Panc1 (cell line): Measurements from ENCODE around the gene PCDHA12. TPM values are rescaled to one million over a fixed set of nuclear protein-coding genes. Genes with fewer than 3 reads are reported as not detected.
"Not testable (repeated sequence)": the region's sequence is repeated elsewhere in the genome, so short reads cannot be mapped to it uniquely, and the experiment has no call there.

Experiments
- ATAC-seq: fragments of 200-7000 bp; cut with Tn5 transposase; 2 replicates; pipeline ENCODE4 v1.9.1; 2020; ENCODE audit warnings: mild to moderate bottlenecking, moderate library complexity
- BruUV-seq: library from RNA; stranded (reverse); fragments of 400-500 nt; replicated peaks from 2 replicates; lab custom pipeline; 2021; lab: Mats Ljungman, UMichigan
- CTCF ChIA-PET: fragments of 300-600 bp; sonication (Branson Sonifier 250); formaldehyde crosslinking; loops from one replicate; lab custom pipeline; 2022; ENCODE audit warnings: antibody characterized with exemption; lab: Charles Lee
- POLR2A ChIA-PET: fragments of 300-600 bp; sonication (Branson Sonifier 250); formaldehyde crosslinking; loops from one replicate; lab custom pipeline; 2022; ENCODE audit warnings: antibody characterized with exemption; lab: Charles Lee
- DNase-seq: peaks from one replicate; pipeline ENCODE4 v3.0.0-alpha.2; 2010; ENCODE audit warnings: low read depth, low spot score
- H3K27ac ChIP-seq: 2 replicates; pipeline ENCODE4 v1.5.1; 2011; ENCODE audit warnings: mild to moderate bottlenecking, low read length, inconsistent platforms
- H3K27me3 ChIP-seq: fragments of 200-500 bp; sonication (Bioruptor generic); 2 replicates; pipeline ENCODE4 v1.6.0; 2014; ENCODE audit warnings: low read length, inconsistent platforms; ENCODE audit not compliant: control insufficient read depth, insufficient read depth
- H3K36me3 ChIP-seq: fragments of 200-500 bp; sonication (Bioruptor generic); 2 replicates; pipeline ENCODE4 v1.5.1; 2014; ENCODE audit warnings: inconsistent platforms, mild to moderate bottlenecking, low read length, moderate library complexity; ENCODE audit not compliant: control insufficient read depth, insufficient read depth
- H3K4me1 ChIP-seq: 2 replicates; pipeline ENCODE4 v1.5.1; 2011; ENCODE audit warnings: inconsistent platforms, mild to moderate bottlenecking, low read length, moderate library complexity; ENCODE audit not compliant: control insufficient read depth, insufficient read depth
- H3K4me3 ChIP-seq, 2 experiments: 2 replicates each; pipeline ENCODE4 v1.5.1; 2011 to 2012; ENCODE audit warnings: low read depth in 2 of 2, low read length in 2 of 2, mild to moderate bottlenecking in 2 of 2, inconsistent platforms in 1 of 2, moderate library complexity in 1 of 2
- H3K9me3 ChIP-seq: fragments of 200-500 bp; sonication (Bioruptor generic); 2 replicates; pipeline ENCODE4 v1.5.1; 2014; ENCODE audit warnings: low read depth, mild to moderate bottlenecking, inconsistent platforms, low read length, moderate library complexity; ENCODE audit not compliant: control insufficient read depth, insufficient read depth
- CTCF ChIP-seq: fragments of 450-650 bp; IDR thresholded peaks from 2 replicates; pipeline ENCODE4 v1.5.1; 2017; ENCODE audit warnings: mild to moderate bottlenecking
- POLR2AphosphoS5 ChIP-seq: IDR thresholded peaks from 2 replicates; pipeline ENCODE4 v1.6.1; 2012; ENCODE audit warnings: mild to moderate bottlenecking, low read depth, low read length, moderate library complexity
- SIN3A ChIP-seq: IDR thresholded peaks from 2 replicates; pipeline ENCODE4 v1.6.1; 2012; ENCODE audit warnings: low read depth, mild to moderate bottlenecking, low read length, moderate library complexity, borderline replicate concordance; ENCODE audit not compliant: insufficient read depth
- TCF7L2 ChIP-seq: IDR thresholded peaks from 2 replicates; pipeline ENCODE4 v1.6.1; 2011; ENCODE audit warnings: mild to moderate bottlenecking, low read depth, low read length, inconsistent platforms
- in situ Hi-C: cut with HindIII; loops from 2 replicates; pipeline ENCODE4 v1.10.0; 2016; ENCODE audit warnings: low sequenced_read_pairs, low pct_unique_long_range_greater_than_20kb
- intact Hi-C: fragments of 100-400 bp; cut with micrococcal nuclease; formaldehyde crosslinking; loops from one replicate; pipeline ENCODE4 v1.10.0; 2022; ENCODE audit not compliant: unreplicated experiment
- total RNA-seq: library from RNA; stranded (reverse); gene quantifications from one replicate; pipeline ENCODE4 v1.2.1, GENCODE V29; 2021; ENCODE audit not compliant: unreplicated experiment
- TF ChIP-seq, protein P1 (sequence below), 2 experiments: IDR thresholded peaks; 2 replicates each; pipeline ENCODE4 v1.6.1; 2011 to 2012; ENCODE audit warnings: low read depth in 2 of 2, control low read depth in 1 of 2, low read length in 1 of 2, mild to moderate bottlenecking in 1 of 2, moderate library complexity in 1 of 2; ENCODE audit not compliant: insufficient read depth in 1 of 2

The PCDHA12 gene
- total RNA-seq, 1 experiment from 2014 or later, result 10.0 TPM

- ATAC-seq (no peak), DNase-seq (no peak)
- intact Hi-C loops, result no loop called here
- ChIA-PET CTCF (no interaction called here), POLR2A (no interaction called here)
- in situ Hi-C loops, result no loop called here
- H3K36me3 ChIP-seq, result no peaks in the 10 kb centered on the region
- H3K27ac ChIP-seq, result no peak overlapping the region
- no peaks in the 10 kb centered on the region for H3K9me3 ChIP-seq
- H3K4me1 ChIP-seq, result no peaks in the 10 kb centered on the region
- H3K4me3 ChIP-seq, result no peak overlapping the region
- BruUV-seq, result no TSS peak
- TF ChIP-seq, protein P1, sequence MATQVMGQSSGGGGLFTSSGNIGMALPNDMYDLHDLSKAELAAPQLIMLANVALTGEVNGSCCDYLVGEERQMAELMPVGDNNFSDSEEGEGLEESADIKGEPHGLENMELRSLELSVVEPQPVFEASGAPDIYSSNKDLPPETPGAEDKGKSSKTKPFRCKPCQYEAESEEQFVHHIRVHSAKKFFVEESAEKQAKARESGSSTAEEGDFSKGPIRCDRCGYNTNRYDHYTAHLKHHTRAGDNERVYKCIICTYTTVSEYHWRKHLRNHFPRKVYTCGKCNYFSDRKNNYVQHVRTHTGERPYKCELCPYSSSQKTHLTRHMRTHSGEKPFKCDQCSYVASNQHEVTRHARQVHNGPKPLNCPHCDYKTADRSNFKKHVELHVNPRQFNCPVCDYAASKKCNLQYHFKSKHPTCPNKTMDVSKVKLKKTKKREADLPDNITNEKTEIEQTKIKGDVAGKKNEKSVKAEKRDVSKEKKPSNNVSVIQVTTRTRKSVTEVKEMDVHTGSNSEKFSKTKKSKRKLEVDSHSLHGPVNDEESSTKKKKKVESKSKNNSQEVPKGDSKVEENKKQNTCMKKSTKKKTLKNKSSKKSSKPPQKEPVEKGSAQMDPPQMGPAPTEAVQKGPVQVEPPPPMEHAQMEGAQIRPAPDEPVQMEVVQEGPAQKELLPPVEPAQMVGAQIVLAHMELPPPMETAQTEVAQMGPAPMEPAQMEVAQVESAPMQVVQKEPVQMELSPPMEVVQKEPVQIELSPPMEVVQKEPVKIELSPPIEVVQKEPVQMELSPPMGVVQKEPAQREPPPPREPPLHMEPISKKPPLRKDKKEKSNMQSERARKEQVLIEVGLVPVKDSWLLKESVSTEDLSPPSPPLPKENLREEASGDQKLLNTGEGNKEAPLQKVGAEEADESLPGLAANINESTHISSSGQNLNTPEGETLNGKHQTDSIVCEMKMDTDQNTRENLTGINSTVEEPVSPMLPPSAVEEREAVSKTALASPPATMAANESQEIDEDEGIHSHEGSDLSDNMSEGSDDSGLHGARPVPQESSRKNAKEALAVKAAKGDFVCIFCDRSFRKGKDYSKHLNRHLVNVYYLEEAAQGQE (IDR thresholded peaks at IDR 0.05; ENCODE audit: insufficient read depth in 1 of 2, low read depth in 2 of 2, low read length in 1 of 2), result no peak
- TF ChIP-seq TCF7L2 (no peak), SIN3A (no peak), POLR2AphosphoS5 (no peak), CTCF (no peak)
- no peaks in the 10 kb centered on the region for H3K27me3 ChIP-seq
These were observed 32.0 kb upstream of the PCDHA12 start for GRCh38 chr5:140842798-140843733.

DNA sequence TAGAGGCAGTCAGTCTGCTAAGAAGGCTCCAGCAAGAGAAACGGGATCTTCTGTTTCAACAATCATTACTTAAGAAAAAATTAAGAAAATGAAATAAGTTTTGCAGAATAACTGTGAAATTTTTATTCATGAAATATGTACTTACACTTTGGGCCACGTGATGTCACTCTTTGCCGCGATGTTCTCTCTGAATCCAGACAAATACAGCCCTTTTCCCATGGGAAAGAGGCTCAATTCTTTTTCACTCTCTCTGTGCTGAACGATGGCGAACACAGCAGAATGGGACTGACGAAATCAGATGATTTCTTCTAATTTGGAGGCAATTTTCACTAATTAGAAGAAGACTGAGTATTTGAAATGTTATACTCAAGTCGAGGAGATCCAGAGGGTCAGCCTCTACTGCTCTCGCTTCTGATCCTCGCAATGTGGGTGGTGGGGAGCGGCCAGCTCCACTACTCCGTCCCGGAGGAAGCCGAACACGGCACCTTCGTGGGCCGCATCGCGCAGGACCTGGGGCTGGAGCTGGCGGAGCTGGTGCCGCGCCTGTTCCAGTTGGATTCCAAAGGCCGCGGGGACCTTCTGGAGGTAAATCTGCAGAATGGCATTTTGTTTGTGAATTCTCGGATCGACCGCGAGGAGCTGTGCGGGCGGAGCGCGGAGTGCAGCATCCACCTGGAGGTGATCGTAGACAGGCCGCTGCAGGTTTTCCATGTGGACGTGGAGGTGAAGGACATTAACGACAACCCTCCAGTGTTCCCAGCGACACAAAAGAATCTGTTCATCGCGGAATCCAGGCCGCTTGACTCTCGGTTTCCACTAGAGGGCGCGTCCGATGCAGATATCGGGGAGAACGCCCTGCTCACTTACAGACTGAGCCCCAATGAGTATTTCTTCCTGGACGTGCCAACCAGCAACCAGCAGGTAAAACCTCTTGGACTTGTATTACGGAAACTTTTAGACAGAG, 26.7 kb upstream of the PCDHA12 start, which contains the start of gene PCDHA9:
TSS of gene PCDHA9 (plus strand) at position 244 of the 964 bp plus-strand sequence. CDS start at position 358, 114 bp downstream.
- CTCF ChIA-PET, H3K9me3 ChIP-seq, H3K36me3 ChIP-seq, H3K27ac ChIP-seq, POLR2A ChIA-PET, H3K4me3 ChIP-seq, DNase-seq, H3K27me3 ChIP-seq, intact Hi-C loops, in situ Hi-C loops, ATAC-seq, H3K4me1 ChIP-seq, BruUV-seq: not testable (repeated sequence)
- TF ChIP-seq CTCF, result 0 out of 2 replicates have a peak, but pooled peaks have one; percentile 13

DNA sequence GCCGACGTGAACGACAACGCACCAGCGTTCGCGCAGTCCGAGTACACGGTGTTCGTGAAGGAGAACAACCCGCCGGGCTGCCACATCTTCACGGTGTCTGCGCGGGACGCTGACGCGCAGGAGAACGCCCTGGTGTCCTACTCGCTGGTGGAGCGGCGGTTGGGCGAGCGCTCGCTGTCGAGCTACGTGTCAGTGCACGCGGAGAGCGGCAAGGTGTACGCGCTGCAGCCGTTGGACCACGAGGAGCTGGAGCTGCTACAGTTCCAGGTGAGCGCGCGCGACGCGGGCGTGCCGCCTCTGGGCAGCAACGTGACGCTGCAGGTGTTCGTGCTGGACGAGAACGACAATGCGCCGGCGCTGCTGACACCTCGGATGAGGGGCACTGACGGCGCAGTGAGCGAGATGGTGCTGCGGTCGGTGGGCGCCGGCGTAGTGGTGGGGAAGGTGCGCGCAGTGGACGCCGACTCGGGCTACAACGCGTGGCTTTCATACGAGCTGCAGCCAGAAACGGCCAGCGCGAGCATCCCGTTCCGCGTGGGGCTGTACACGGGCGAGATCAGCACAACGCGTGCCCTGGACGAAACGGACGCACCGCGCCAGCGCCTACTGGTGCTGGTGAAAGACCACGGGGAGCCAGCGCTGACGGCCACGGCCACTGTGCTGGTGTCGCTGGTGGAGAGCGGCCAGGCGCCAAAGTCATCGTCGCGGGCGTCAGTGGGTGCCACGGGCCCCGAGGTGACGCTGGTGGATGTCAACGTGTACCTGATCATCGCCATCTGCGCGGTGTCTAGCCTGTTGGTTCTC, 25.1 kb upstream of the PCDHA12 start:
- DNase-seq, CTCF ChIA-PET, intact Hi-C loops, POLR2A ChIA-PET, H3K27me3 ChIP-seq, H3K4me1 ChIP-seq, H3K27ac ChIP-seq, BruUV-seq, in situ Hi-C loops, H3K4me3 ChIP-seq, ATAC-seq, H3K36me3 ChIP-seq, H3K9me3 ChIP-seq: not testable (repeated sequence)
